GM21423 (cell line): Measurements from ENCODE around the gene VKORC1L1.
"Not testable (repeated sequence)": the region's sequence is repeated elsewhere in the genome, so short reads cannot be mapped to it uniquely, and the experiment has no call there.

Experiments
- ATAC-seq: cut with Tn5 transposase; IDR thresholded peaks from one replicate; pipeline ENCODE4 v1.9.1; 2021; ENCODE audit warnings: mild to moderate bottlenecking, moderate library complexity; ENCODE audit not compliant: unreplicated experiment

The VKORC1L1 gene

DNA sequence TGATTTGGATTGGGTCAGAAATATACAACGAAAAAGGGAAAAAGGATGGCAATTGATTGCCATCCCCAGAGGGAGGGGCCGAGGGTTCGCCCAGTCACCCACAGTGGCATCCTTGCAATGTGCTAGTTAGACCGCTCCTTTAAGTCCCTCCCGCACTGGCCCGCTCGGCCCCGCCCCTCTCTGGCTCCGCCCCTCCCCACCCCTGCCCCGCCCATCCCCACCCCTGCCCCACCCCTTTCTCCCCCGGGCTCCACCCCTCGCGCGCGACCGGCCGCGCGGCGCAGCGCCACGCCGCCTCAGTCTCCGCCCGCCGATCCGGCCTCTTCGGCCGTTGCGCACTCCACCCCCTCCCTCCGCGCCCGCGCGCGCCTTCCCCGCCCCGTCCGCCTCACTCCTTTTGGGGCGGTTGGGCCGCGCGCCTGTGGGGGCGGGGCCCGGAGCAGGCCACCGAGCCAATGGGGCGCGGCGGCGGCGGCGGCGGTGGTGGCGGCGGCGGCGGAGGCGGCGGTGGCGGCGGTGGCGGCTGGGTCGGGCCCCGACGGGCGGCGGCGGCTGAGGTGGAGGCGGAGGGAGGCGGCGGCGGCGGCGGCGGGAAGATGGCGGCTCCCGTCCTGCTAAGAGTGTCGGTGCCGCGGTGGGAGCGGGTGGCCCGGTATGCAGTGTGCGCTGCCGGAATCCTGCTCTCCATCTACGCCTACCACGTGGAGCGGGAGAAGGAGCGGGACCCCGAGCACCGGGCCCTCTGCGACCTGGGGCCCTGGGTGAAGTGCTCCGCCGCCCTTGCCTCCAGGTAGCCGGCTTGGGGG lies at the start of gene VKORC1L1:
Gene VKORC1L1 (plus strand): TSS at position 299 of the 806 bp plus-strand sequence. CDS start 298 bp downstream, at position 597.
- peak; percentile 89 for ATAC-seq

- ATAC-seq = no peak
These were observed 45.5 kb upstream of the VKORC1L1 start for GRCh38 chr7:65827366-65827765.

DNA sequence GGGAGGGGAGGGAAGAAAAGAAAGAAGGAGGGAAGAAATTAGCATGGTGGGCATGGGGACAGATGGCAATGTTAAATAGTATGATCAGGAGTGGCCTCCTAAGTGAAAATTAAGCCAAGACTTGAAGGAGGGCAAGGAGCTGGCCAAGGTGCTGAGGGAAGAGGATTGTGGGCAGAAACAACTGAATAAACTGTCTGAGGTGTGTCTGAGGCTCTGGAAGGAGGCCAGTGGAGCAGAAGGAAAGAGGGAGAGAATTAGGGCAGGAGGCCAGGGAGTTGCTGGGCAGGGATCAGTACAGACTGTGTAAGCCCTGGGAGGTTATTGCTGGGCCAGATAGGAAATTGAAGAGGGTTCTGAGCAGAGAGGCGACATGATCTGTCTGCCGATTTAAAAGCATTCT lies 40.6 kb upstream of the VKORC1L1 start:
- no peak for ATAC-seq

DNA sequence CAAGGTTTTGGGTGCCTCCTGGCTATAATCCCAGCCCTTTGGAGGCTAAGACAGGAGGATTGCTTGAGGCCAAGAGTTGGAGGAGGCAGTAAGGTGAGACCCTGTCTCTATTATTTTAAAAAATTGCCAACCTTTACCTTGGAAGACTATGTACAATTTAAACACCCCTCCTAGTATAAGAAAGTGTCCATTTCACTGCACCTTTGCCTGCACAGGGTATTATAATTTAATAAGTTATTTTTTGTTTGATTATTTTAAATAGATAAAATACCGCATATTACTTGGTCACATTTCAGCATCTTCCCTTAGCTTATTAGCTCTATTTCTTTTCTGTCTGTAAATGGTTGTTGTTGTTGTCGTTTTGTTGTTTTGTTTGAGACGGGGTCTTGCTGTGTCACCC lies 36.2 kb upstream of the VKORC1L1 start:
- not testable (repeated sequence) for ATAC-seq

DNA sequence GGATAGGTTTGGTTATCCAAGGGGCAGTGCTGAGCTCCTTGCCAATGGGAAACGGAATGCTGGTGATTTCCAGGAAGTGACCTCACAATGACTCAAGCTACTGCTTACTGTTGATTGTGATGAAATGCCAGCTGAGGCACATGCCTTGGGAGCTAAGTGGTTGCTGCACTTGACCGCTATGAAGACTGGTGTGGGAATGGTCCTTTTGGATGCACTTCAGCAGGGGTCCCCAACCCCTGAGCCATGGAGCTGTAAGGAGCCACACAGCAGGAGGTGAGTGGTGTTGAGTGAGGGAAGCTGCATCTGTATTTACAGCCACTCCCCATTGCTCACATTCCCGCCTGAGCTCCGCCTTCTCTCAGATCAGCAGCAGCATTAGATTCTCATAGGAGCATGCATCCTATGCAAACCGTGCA lies 35.3 kb upstream of the VKORC1L1 start:
- not testable (repeated sequence) for ATAC-seq

GRCh38 chr7:65839846-65840245 lies 33.0 kb upstream of the VKORC1L1 start:
- no peak for ATAC-seq

DNA sequence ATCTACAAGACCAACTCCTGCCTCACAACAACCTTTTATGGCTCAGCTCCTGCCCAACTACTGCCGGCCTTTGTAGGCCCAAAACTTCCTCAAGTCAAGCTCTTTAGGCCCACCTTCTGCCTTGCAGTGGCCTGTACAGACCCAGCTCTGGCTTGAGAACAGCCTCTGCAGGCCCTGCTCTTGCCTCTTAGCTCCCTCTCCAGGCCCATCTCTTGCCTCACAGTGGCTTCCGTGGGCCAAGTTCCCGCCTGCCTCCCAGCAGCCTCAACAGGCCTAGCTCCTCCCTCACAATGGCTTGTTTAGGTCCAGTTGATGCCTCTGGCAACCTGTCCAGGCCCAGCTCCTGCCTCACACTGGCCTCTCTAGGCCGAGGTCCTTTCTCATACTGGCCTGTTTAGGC lies 32.4 kb upstream of the VKORC1L1 start:
- no peak for ATAC-seq

- ATAC-seq = not testable (repeated sequence)
These were observed 29.3 kb upstream of the VKORC1L1 start for GRCh38 chr7:65843616-65844015.

GRCh38 chr7:65846008-65846570 lies 26.8 kb upstream of the VKORC1L1 start:
- no peak for ATAC-seq

GRCh38 chr7:65853426-65853825 lies 19.4 kb upstream of the VKORC1L1 start:
- ATAC-seq = not testable (repeated sequence)

DNA sequence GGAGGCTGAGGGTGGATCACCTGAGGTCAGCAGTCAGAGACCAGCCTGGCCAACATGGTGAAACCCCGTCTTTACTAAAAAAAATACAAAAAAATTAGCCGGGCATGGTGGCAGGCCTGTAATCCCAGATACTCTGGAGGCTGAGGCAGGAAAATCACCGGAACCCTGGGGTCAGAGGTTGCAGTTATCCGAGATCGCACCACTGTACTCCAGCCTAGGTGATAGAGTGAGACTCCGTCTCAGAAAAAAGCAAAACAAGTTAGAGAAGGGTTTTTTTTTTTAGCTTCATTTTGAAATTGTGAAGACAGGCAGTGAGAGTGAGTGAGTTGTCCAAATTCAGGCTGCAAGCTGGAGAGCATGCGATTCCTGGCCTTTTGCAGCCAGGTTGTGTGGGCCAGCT lies 19.0 kb upstream of the VKORC1L1 start:
- not testable (repeated sequence) for ATAC-seq

DNA sequence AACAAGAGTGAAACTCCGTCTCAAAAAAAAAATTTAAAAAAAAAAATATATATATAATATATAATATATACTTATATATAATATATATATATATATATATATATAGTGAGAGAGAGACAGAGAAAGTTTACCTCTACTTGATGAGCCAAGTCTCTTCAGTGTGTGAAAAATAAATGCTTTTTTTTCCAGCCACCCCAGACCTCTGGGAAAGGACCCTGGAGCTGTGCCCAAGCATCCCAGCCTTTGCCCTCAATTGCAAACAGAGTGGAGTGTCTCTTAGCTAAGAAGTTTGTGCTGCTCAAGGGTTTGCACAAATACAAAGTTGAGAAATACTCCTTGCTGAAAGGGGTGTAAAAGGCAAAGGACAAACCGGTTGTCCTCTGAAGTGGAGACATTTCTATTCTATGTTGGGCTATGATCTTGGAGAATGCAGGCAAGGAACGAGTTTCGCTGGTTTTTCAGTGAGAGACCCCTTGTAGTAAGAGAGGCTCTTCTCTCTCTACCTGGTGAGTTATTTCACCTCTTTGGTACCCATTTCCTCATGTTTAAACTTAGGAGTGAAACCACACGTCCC lies 15.5 kb upstream of the VKORC1L1 start:
- ATAC-seq = not testable (repeated sequence)

DNA sequence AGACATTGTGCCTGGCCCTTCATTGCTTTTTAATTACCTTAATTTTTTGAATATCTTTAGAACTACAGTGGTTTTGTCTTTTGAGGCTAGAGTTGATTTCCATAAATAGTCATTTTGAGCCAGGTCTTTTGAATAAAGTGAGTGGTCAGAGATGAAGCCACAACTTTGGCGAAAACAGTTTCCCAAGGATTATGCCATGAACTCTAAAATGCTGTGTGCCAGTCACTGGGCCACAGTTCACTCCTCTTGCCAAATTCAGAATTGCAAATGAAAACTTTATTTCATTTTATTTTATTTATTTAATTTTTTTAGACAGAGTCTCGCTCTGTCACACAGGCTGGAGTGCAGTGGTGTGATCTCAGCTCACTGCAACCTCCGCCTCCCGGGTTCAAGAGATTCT lies 14.2 kb upstream of the VKORC1L1 start:
- not testable (repeated sequence) for ATAC-seq

DNA sequence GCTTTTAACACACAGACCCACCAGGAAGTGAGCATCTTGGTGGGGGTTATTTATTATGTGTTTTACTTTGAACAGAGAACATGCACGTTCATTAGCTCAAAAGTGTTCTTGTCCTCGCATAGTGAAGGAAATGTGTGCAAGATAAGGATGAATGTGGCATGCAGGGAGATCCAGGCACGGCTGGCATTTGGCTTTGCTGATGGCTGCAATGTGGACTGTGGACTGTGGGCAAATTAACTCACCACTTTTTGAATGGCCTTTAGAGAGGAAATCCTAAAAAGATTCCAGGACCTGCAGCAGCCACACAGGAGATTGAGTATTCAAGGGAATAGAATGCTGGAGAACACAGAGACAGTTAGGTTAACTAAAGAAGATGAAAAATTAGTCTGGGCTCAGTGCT lies 6.6 kb upstream of the VKORC1L1 start:
- not testable (repeated sequence) for ATAC-seq

GRCh38 chr7:65867681-65868080 lies 5.2 kb upstream of the VKORC1L1 start:
- ATAC-seq = not testable (repeated sequence)

DNA sequence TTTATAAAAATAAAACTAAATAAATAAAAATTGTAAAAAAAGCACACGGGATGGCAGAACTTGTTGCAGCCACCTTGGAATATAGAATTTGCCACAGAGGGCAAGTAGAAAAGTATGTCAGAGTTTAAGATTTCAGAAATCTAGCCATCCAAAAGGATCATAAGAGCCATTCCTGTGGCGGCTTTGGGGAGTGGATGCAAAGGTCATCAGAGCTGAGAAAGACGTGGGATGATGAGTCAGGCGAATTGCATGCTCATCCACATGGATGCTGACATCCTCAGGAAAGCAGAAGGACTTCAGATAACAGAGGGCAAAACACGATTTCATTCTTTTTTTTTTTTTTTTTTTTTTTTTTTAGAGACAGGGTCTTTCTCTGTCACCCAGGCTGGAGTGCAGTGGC lies 3.6 kb upstream of the VKORC1L1 start:
- ATAC-seq = not testable (repeated sequence)

DNA sequence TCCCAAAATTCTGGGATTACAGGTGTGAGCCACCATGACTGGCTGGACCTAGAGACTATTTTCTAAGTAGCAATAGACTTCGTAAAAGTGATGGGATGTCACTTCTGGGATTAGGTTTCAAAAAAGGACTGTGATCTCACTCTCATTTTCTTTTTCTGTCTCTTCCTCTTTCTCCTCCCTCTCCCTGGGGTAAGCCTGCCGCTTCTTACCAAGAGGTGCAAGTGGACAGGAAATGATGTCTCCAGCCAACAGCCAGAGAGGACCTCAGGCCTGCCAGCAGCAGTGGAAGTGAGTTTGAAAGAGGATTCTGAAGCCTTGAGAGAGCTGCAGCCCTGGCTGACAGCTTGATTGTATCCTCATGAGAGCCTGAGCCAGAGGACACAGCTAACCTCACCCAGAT lies 1.4 kb upstream of the VKORC1L1 start:
- ATAC-seq = not testable (repeated sequence)

DNA sequence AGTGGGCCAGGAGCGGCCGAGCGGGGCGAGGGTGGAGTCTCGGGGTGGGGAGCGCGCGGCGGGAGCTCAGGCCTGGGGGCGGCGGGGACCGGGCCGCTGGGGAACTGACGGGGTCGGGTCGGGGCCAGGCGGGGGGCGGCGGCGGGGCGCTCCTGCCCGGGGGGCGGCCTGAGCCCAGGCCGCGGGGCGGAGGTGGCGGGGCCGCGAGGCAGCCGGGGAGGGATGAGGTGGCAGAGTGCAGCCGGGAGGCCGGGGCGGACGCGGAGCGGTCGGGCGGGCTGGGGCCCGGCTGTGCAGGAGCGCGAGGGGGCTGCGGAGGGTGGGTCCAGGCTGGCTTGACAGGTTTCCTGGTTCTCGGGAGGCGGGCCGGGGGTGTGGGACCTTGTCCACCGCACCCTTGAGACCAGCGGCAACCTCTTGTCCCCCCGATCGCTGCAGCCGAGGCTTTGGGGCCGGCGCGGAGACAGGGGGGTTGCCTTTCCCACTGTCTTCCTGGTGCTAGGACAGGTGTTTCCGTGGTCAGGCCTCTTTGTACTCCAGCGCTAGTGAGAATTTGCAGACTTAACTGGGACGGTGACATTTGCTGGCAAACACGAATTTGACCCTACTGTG lies 814 bp downstream of the VKORC1L1 start:
- peak; percentile 25 for ATAC-seq

DNA sequence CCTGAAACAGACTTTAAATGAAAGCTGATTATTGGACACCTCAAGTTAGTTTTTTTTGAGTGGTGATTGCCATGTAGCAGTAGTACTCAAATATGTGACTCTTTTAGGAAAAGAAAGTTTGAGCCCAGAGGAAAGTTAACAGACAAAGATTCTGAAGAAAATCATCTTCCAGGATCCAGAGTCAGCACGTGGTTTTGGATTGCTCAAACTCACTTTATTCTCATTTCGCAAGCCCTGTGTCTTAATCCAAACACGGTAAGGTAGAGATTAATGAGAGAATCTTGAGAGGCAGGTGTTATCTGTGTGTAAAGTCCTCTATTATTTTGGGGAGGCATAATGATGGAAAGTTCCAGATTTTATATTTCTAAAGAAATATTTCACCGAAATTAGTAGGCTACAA lies 2.8 kb downstream of the VKORC1L1 start:
- ATAC-seq = not testable (repeated sequence)

GRCh38 chr7:65879292-65880153 lies 6.6 kb downstream of the VKORC1L1 start:
- not testable (repeated sequence) for ATAC-seq

- ATAC-seq = not testable (repeated sequence)
These were observed 7.4 kb downstream of the VKORC1L1 start for GRCh38 chr7:65880242-65880641.
